HG03064 (cell line): ENCODE data around the gene SLC1A1.

Source experiments
- ATAC-seq: cut with Tn5 transposase; IDR thresholded peaks from one replicate; pipeline ENCODE4 v1.9.1; 2021; ENCODE audit warnings: low read depth; ENCODE audit not compliant: unreplicated experiment

SLC1A1 gene

GRCh38 chr9:4489919-4490704 is at the start of gene SLC1A1:
Gene SLC1A1, plus strand, starts transcription at chr9:4490468. Its CDS starts 212 bp downstream, at chr9:4490680.
- peak; percentile 65 for ATAC-seq

GRCh38 chr9:4442806-4443205 is 47.5 kb upstream of the SLC1A1 start:
- ATAC-seq: no peak

- ATAC-seq: no peak
Measured at GRCh38 chr9:4443439-4443838, 46.8 kb upstream of the SLC1A1 start.

- no peak for ATAC-seq
Measured at GRCh38 chr9:4461437-4461836, 28.8 kb upstream of the SLC1A1 start.

GRCh38 chr9:4463824-4464223 is 26.4 kb upstream of the SLC1A1 start:
- ATAC-seq: no peak

GRCh38 chr9:4464911-4465513 is 25.3 kb upstream of the SLC1A1 start:
- ATAC-seq: peak; percentile 95

- no peak for ATAC-seq
Measured at GRCh38 chr9:4465910-4466309, 24.4 kb upstream of the SLC1A1 start.

GRCh38 chr9:4475301-4475700 is 15.0 kb upstream of the SLC1A1 start:
- ATAC-seq: no peak

GRCh38 chr9:4486176-4486575 is 4.1 kb upstream of the SLC1A1 start:
- no peak for ATAC-seq

GRCh38 chr9:4489562-4489918 is 728 bp upstream of the SLC1A1 start:
- ATAC-seq: peak; percentile 7

- peak; percentile 10 for ATAC-seq
Measured at GRCh38 chr9:4490705-4491625, 697 bp downstream of the SLC1A1 start.

GRCh38 chr9:4491626-4491975 is 1.3 kb downstream of the SLC1A1 start:
- ATAC-seq: no peak

GRCh38 chr9:4494332-4494731 is 4.1 kb downstream of the SLC1A1 start:
- ATAC-seq: no peak

- ATAC-seq: no peak
Measured at GRCh38 chr9:4494806-4495205, 4.5 kb downstream of the SLC1A1 start.

GRCh38 chr9:4495537-4495936 is 5.3 kb downstream of the SLC1A1 start:
- no peak for ATAC-seq

GRCh38 chr9:4496497-4496896 is 6.2 kb downstream of the SLC1A1 start:
- no peak for ATAC-seq

- no peak for ATAC-seq
Measured at GRCh38 chr9:4497395-4497794, 7.1 kb downstream of the SLC1A1 start.

- no peak for ATAC-seq
Measured at GRCh38 chr9:4497855-4498254, 7.6 kb downstream of the SLC1A1 start.

- no peak for ATAC-seq
Measured at GRCh38 chr9:4499917-4500316, 9.6 kb downstream of the SLC1A1 start.

- no peak for ATAC-seq
Measured at GRCh38 chr9:4501147-4501507, 10.9 kb downstream of the SLC1A1 start.

- no peak for ATAC-seq
Measured at GRCh38 chr9:4502444-4502843, 12.2 kb downstream of the SLC1A1 start.
